Bronchus fibroblast of lung (primary cell): Measurements from ENCODE around the gene S100A6. TPM values are rescaled to one million over a fixed set of nuclear protein-coding genes. Genes with fewer than 3 reads are reported as not detected.

Experiments used
- total RNA-seq: library from RNA; depleted of rRNA; stranded (reverse); fragments of >200 nt; gene quantifications from 2 replicates; pipeline ENCODE4 v1.2.3, GENCODE V29; 2015

Gene S100A6
- total RNA-seq: 1,607 and 1,644 TPM in 2 replicates

DNA sequence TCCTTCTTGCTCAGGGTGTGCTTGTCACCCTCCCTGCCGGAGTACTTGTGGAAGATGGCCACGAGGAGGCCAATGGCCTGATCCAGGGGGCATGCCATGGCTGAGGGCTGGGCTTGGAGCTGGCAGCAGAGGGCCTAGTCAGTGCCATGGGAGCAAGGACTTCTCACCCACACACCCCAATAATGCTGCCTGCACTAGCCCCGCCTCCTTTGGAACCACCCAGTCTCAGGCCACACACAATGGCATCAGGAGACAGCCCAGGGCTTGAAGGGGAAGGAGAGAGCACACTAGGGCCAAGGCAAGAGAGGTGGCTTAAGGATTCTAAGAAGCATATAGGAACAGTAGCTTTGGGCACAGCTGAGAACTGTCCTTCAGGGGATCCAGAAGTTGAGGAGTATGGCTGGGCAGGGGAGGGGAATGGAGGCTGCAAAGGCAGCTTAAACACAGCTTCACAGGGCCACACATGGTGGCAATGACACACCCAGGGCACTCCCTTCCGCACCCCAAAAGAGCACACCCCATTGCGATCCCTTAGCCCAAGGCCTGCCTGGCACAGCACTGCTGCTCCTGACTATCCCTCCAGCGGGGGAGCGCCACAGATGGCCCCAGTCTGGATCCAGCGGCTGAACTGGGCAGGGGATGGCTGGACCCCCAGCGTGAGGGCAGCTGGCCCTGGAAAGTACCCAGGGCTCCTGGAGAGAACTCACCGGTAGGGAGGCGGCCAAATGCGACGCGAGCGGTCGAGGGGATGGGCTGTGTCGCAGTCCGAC, at the start of gene S100A6:
S100A6 (minus strand) TSS at position 750 of the 770 bp plus-strand sequence; CDS start at position 98, 652 bp downstream.

DNA sequence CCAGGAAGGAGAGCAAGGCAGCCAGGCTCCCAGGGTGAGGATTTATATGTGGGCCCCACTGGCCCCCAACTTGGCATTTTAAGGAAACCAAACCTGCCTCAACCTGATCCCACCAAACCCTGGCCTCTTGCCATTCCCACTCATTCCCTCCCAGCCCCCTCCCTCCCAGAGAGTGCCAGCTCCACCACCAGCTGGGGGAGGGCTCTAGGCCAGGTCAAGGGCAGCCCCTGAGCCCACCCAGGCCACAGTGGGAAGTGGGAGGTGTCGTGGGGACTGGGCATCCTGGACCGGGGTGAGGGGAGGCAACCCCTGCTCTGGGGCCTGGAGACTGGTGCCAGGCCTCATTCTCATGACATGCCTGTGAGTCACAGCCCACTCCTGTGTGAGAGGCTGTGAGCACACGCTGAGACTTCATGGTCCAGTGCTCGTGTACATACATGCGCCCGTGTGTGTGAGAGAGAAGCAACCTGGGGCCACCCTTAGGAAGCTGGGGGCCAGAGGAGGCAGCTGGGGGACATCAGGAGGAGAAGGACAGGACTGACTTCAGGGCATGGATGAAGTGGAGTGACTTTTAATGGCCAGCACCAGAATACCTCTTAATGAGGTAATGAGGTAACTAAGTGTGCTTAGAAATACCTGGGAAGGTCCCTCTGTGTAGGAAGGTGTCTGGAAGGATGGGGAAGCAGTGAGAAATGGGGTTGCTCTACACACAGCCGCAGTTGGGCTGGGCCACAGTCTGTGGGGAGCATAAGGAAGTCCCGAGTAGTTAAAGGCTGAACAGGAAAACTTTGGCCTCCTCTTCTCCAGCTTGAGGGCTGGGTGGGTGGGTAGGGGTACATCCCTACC, 30.0 kb upstream of the S100A6 start, which contains the start of gene S100A2:
S100A2 (minus strand) TSS at position 316 of the 846 bp plus-strand sequence. CDS start 1,967 bp downstream, outside the sequence.

DNA sequence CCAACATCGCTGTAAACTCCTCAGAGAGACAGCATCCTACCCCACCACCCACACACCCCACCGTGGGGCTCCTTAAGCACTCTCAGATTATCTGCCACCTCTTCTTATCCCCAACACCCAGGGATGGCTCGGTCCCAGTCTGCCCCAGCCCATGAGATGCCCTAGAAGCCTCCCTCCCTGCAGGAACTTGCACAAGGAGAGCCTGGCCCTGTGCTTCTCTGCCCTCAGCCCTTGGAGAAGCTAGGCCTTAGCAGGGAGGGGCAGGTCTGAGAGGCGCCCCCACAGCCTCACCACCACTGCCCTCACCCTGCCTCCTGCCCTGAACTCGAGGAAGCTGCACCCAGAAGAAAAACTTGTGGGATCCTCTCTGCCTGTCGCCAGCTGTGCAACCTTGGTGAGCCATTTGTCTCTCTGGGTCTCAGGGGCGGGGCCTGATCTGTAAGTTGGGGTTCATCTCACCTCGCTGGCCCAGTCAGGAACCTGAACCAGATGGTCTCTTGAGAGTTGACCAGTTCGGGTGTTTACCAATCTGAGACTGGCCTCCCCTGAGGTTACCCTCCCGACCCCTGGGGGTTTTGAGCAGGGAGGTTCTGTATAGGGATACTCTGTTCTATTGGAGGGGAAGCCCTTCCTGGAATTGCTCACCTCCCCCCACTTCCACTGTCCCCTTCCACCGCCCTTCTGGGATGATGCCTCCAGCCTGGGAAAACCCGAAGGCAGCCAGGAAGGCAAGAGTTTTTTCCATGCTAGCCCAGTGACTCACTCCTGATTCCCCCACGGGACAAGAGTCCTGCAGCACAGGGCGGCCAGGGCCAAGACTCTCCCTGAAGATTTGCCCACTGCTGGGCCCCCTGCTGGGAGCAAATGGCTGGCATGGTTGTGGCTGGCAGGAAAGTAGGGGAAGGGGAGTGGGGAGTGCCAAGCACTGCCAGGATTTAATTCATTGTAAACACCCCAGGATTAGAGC, 13.2 kb upstream of the S100A6 start, which contains the start of gene S100A3:
S100A3 (minus strand) TSS at position 537 of the 967 bp plus-strand sequence. CDS start 773 bp downstream, outside the sequence.

DNA sequence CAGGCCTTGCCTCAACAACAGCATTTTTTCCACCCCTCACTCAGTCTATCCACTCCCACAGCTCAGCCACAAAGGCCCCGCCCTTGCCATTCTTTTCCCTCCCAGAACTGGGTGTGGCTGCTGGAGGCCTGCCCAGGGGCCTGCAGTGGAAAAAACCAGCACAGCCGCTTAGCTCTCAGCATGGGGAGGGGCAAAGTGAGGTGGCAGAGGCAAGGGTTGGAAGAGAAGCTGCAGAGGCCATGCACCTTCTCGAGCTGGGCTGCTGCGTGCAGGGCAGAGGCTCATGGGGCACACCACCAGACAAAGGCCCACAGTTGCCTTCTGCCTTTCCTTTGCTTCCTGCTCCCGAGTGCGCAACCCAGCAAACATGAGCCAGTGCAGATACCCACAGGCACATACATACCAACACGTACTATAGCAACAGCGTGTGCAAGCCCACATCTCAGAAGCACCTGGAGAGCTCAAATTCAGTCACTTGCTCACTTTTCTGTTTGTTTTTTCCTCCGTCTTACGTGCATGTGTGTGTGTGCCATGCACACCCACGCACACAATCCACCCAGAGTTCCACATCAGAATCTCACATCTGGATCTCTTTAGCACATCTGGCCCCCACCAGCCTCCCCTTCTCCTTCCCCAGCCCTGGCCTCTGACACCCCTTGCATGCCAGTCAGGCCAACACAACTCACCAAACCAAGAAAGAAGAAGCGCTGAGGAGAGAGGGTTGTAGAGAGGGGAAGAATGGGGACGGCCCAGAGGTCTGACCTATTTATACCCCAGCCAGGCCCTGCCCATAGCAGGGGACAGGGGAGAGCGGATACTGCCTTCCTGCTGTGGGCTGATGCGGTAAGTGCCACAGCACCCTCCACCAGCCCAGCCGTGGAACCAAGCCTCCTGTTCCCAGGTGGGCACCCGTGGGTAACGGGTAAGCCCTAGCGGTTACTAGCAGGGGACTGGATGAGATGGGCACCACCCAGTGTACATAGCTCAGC, 9.6 kb upstream of the S100A6 start, which contains the start of gene S100A4:
S100A4 (minus strand) TSS at position 740 of the 989 bp plus-strand sequence. CDS start 1,012 bp downstream, outside the sequence.

DNA sequence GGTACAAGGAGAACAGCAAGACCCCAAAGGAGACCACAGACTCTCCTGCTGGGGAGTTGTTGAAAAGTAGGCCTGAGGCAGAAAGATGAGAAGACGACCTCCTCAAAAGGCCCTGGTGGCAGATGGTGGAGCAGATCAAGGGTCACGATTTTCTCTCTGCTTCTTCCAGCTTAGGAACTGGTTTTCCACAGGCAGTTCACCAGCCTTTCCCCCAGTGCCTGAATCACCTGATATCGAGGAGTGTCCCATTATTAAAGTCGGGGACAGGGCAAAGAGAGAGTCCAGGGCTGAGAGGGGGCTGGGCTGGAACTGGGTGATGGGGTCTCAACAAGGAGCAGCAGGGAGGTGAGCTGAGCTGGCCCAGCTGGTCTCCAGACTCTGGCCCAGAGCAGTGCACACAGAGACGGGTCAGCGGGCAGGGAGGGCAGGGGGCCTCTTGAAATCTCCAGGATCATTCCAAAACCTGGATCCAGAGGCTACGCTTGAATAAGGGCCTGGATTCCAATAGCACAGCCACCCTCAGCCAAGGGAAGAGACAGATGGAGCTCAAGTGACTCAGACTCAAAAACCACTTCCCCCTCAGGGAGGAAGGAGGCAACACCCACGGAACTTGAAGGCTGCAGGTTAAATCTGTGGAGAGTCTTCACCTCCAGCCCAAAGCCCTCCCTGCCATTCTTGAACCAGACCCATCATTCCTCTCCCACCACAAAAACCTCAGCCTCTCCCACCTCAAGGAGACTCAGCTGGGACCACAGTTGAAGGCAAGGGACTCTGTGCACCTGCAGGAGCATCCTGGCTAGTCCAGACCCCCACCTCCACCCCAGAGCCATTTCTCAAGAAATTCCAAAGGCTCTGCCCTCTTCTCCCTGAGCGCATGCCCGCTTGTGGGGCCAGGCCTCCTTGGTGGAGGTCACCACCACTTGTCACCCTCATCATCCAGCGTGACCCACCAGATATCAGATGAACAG, 4.9 kb upstream of the S100A6 start, which contains the start of gene S100A5:
S100A5 (minus strand) TSS at position 541 of the 968 bp plus-strand sequence. CDS start 743 bp downstream, outside the sequence.

Other genes with a start within 250 kb of the S100A6 start
- gene PGLYRP3, start 223.0 kb downstream of the S100A6 start, total RNA-seq: not detected in 2 replicates
- not detected in 2 replicates for gene PGLYRP4, start 187.2 kb downstream of the S100A6 start, total RNA-seq
- gene S100A9, start 178.1 kb downstream of the S100A6 start, total RNA-seq: not detected in 2 replicates
- gene S100A12, start 160.4 kb downstream of the S100A6 start, total RNA-seq: not detected in 2 replicates
- gene S100A8, start 144.9 kb downstream of the S100A6 start, total RNA-seq: not detected in 2 replicates
- gene S100A7A, start 119.5 kb downstream of the S100A6 start, total RNA-seq: not detected in 2 replicates
- gene S100A7, start 75.3 kb downstream of the S100A6 start, total RNA-seq: not detected in 2 replicates
- gene S100A5, start 4.9 kb upstream of the S100A6 start, total RNA-seq: 1.3 TPM in 1 of 2 replicates, not detected in the other
- 108 and 141 TPM in 2 replicates for gene S100A4, start 9.8 kb upstream of the S100A6 start, total RNA-seq
- gene S100A3, start 13.3 kb upstream of the S100A6 start, total RNA-seq: 11.6 and 12.1 TPM in 2 replicates
- 4.5 and 10.8 TPM in 2 replicates for gene S100A2, start 29.9 kb upstream of the S100A6 start, total RNA-seq
- gene S100A16, start 77.1 kb upstream of the S100A6 start, total RNA-seq: 386 and 391 TPM in 2 replicates
- 0.34 TPM in 1 of 2 replicates, not detected in the other for gene S100A14, start 80.3 kb upstream of the S100A6 start, total RNA-seq
- 170 and 175 TPM in 2 replicates for gene S100A13, start 91.5 kb upstream of the S100A6 start, total RNA-seq
- gene S100A1, start 92.4 kb upstream of the S100A6 start, total RNA-seq: 0.15 TPM in 1 of 2 replicates, not detected in the other
- gene CHTOP, start 98.1 kb upstream of the S100A6 start, total RNA-seq: 40.5 and 43.7 TPM in 2 replicates
- gene SNAPIN, start 122.7 kb upstream of the S100A6 start, total RNA-seq: 68.4 and 72.1 TPM in 2 replicates
- 271 and 295 TPM in 2 replicates for gene ILF2, start 135.0 kb upstream of the S100A6 start, total RNA-seq
- gene NPR1, start 142.7 kb upstream of the S100A6 start, total RNA-seq: under 0.01 and 0.15 TPM in 2 replicates
- 24.9 and 25.0 TPM in 2 replicates for gene INTS3, start 192.1 kb upstream of the S100A6 start, total RNA-seq
- gene SLC27A3, start 239.4 kb upstream of the S100A6 start, total RNA-seq: 6.2 and 10.1 TPM in 2 replicates